Neural progenitor cell (in vitro differentiated cells): ENCODE measurements around the gene TMEM233.

Experiments used
- CTCF ChIP-seq: fragments of 200-600 bp; sonication (generic); IDR thresholded peaks from 2 replicates; pipeline ENCODE4 v1.5.1; 2017; ENCODE audit warnings: antibody characterized with exemption, mild to moderate bottlenecking
- EZH2 ChIP-seq: fragments of 200-600 bp; sonication (generic); IDR thresholded peaks from 2 replicates; pipeline ENCODE4 v1.6.1; 2017; ENCODE audit warnings: antibody characterized with exemption, mild to moderate bottlenecking, moderate library complexity

- no peak for TF ChIP-seq EZH2
- TF ChIP-seq CTCF: no peak
Measured at GRCh38 chr12:119634743-119635142, 41.2 kb downstream of the TMEM233 start.
